GM15510 (cell line): ENCODE data around the gene CMC2.

Experiments used
- POLR2A ChIP-seq: IDR thresholded peaks from 3 replicates; pipeline ENCODE4 v1.6.1; 2011; ENCODE audit warnings: borderline replicate concordance; ENCODE audit not compliant: insufficient read length; ENCODE audit errors: extremely low read depth

CMC2 gene

DNA sequence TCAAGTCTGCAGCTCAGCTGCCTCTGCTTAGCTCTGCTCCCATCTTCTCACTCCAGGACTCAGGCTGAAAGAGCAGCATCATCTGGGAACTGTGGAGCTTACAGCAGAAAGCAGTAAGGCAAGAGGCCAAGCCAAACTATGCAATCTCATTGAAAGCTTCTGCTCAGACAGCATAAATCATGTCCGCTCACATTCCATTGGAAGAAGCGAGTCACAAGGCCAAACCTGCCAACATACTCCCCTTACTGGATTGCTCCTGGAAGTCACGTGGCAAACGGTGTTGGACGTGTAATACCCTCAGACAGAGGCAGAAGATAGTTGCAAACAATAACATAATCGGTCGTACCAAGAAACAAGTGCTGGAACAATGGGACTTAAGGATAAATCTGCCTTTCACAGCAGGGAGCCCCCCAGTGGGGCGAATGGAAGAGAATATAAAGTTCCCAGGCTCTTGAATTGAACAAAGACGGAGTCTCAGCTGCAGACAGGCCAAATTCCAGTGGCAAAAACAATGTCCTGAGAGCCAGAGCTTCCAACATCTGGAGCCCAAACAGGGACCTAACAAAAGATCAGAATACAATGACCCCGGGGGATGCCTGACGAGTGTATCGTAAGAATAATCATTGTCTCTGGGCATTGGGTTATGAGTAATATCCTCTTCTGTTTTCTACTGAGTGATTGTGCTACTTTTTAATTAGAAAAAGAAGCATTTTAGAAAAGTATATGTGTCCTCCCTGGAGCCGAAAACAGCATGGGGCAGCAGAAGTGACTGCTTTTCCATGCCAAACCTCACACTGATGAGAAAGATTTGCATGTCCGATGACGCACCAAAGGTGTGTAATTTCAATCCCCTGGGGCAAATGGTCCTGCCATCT, 68.4 kb downstream of the CMC2 start:
- no peak for TF ChIP-seq POLR2A

DNA sequence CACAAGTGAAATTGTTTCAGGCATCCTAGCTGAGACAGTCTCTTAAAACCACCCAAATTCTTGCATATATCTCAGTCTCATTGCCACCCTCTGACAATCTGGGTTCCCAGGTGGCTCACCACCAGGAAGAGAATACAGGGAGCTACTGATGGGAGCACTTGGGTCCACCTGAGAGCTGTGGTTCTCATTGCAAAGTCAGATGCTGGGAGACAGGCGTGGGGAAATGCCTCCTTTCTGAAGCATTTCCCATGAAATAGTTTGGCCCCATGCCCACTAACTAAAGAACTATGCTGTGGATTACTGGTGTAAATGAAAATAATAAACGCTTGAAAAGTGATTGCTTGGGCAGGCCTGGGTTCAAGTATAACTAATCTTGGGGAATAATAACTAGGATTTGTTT, 70.3 kb downstream of the CMC2 start:
- TF ChIP-seq POLR2A = no peak

DNA sequence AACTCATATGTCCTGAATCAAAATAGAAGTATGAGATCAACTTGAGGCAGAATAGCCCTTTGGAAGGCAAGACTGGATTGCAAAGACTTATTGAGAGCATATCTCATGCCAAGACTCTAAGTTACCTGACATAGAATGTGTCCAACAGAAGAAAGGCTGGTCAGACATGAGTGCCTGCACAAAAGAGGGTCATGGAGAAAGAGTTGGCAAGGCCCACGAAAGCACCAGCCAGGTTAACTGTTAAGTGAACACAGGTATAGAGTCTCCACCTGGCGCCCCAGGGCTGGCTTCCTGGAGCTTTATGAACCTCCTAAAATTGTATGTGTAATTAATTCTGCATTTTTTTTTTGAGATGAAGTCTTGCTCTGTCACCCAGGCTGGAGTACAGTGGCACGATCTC, 71.0 kb downstream of the CMC2 start:
- no peak for TF ChIP-seq POLR2A

DNA sequence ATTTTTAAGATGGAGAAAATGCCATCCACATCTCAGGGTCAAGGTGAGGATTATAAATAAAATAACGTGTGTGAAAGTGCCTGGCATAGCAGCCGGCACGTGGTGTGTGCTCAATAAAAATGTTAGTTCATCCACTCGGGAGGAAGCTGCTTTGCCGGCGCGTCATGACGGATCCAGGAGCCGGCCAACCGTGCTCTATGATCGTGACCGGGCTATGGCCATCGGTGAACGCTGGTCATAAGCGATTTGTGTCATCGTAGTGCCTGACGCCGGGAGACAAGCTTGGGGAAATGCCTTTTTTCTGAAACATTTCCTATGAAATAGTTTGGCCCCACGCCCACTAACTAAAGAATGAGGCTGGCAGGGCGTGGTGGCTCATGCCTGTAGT, 74.0 kb downstream of the CMC2 start:
- no peak for TF ChIP-seq POLR2A

DNA sequence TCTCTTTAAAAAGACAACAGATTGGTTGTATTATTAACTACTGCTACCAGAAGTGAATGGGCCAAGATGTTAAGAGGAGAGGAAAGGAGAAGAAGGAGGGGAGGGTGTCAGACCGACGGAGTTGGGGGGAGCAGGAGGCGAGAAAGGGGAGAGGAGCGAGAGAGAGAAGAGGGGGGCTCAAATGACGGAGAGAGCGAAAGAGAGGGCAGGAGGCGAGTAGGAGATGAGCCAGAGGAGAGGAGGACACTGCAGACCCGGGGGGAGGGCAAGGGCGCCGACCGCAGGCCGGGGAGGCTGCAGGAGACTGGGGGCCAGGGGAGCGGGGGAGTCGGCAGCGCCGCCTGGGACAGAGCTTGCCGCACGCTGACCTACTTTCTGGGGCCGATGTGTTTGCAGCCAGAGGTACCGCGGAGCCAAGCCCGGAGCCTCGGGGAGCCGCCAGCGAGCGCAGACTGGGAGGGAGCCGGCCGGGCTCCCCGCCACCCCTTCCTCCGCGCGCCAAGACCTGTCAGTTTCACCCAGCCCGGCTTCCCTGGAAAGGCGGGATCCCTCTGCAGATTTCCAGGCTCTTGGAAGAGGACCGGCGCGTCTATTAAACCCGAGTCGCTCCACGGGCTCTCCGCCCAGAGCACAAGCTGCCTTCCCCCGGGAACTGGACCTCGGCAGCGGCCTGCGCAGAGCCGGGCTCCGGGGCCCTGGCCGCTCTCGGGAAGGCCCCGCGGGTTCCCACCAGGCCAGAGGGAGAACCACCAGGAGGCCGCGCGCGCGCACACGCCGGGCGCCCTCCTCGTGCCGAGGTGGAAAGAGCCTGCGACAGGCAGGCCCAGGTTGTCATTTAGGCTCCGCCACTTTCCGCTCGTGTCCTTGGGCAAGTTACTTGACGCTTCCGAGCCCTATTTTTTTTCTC, 74.6 kb downstream of the CMC2 start:
- TF ChIP-seq POLR2A = no peak

DNA sequence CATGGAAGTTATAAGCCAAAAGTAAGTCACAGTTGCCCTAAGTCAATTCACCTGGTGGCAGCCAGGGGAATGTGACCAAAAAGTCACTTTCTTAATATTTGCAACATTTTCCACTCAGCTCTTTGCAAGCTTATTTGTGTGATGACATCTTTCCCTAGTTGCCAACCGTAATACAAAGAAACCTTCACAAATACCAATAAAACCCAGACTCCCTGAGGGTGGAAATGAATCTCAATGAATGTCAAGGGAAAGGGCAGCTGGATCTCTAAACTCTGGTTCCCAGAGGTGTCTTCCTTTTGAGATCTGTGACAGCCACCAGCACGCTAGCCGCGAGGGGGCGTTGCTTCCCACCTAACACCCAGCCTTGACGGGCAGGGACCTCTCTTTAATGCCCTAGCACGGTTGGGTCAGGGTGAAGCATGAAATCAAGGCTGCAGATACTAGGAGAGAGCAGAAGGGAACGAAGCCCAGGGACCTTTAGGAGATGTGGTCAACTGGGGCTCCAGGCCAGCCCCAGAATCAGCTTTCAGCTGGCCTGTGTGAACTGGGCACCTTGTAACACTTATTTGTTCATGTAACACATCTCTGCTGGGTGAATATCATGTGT, 82.2 kb downstream of the CMC2 start:
- TF ChIP-seq POLR2A = no peak

DNA sequence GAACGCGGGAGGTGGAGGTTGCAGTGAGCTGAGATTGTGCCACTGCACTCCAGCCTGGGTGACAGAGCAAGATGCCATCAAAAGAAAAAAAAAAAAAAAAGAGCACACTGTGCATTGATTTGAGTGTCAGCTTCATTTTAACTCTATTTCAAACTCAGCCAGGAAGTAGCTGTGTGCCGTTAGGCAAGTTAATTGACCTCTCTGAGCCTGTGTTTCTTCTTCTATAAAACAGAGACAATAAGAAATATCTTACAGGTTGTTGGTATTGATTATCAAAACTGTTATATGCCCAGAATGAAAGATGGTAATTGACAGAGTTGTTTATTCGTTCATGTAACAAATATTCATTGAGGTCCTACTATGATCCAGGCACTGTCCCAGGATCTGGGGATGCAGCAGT, 83.3 kb downstream of the CMC2 start:
- TF ChIP-seq POLR2A = no peak
